ENCODE results near the gene GALNT1.

The GALNT1 gene

DNA sequence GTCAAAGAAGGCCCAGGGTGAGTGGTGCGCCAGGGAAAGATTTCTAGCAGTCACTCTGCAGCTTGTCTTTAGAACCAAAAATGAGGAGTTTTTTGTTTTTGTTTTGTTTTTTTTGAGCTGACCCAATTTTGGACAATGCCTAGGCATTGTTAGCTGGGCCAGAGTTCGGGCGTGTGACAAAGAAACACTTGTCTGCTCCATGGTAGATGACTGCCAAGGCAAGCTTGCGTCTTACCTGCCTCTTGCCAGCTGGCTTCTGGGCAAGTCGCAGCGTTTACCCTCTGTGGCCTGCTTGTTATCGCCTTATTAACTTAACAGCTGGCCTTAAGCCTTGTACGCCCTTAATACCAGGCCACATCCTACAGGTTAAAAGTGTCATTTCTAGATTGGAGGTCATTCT, 114.3 kb downstream of the GALNT1 start:
- TF ChIP-seq POU2F2 (IDR thresholded peaks at IDR 0.05; ENCODE audit: low read depth, low read length): no peak
- no peak for DNase-seq (ENCODE audit: insufficient read length, low spot score)
- FAIRE-seq: no peak

DNA sequence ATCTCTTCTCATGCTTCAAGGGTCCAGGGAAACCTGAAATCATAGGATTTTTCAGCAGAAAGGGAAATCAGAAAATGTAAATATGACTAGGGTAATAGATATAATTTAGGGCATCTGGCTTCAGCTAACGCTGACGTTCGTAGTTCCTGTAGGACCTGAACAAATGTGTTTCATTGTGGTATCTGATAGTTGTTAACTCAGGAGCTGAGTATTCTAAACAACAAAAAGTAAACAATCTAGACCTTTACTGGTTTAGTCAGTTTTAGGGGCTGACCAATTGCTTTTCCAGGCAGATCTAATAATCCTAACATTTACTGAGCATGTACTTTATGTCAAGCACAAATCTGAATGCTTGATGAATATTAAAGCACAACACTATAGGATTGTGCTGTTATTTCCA, 114.8 kb downstream of the GALNT1 start:
- TF ChIP-seq TAF1 (IDR thresholded peaks at IDR 0.05; ENCODE audit: low read depth, low read length): no peak
- TF ChIP-seq SPI1 (IDR thresholded peaks at IDR 0.05; ENCODE audit: low read depth, low read length): no peak
- no peak for TF ChIP-seq PAX5 (IDR thresholded peaks at IDR 0.05; ENCODE audit: insufficient read depth, low read length, severe bottlenecking)
- no peak for TF ChIP-seq POLR2A (IDR thresholded peaks at IDR 0.05; ENCODE audit: low read depth, low read length)
- no peak for TF ChIP-seq POLR2AphosphoS5 (IDR thresholded peaks at IDR 0.05; ENCODE audit: low read depth, low read length)
- no peak for TF ChIP-seq POU2F2 (IDR thresholded peaks at IDR 0.05; ENCODE audit: low read depth, low read length)

DNA sequence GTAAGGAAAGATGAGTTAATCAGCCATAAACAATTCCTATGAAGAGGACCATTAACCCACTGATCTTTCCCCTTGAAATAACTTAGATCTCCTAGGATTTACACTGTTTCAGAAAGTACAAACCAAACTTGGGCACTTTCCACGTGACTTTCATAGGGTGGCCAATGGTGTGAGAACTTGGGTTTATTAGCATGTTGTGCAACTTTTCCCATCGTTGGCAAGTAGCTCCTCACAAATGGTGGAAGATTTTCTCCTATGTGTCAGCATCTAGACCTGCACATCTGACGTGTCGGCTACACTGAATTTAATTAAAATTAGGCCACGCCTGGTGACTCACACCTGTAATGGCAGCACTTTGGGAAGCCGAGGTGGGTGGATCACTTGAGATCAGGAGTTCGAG, 116.3 kb downstream of the GALNT1 start:
- no peak for TF ChIP-seq POLR2A (IDR thresholded peaks at IDR 0.05; ENCODE audit: low read depth, low read length)
- TF ChIP-seq SPI1 (IDR thresholded peaks at IDR 0.05; ENCODE audit: low read depth, low read length): no peak
- TF ChIP-seq PAX5 (IDR thresholded peaks at IDR 0.05; ENCODE audit: insufficient read depth, low read length, severe bottlenecking): no peak
- TF ChIP-seq POU2F2 (IDR thresholded peaks at IDR 0.05; ENCODE audit: low read depth, low read length): no peak
- TF ChIP-seq TAF1 (IDR thresholded peaks at IDR 0.05; ENCODE audit: low read depth, low read length): no peak
- FAIRE-seq (no peak), DNase-seq (ENCODE audit: insufficient read length, low spot score) (no peak)

More for the DNA sequence above, 114.8 kb downstream of the GALNT1 start:
- FAIRE-seq (peak; percentile 13), DNase-seq (ENCODE audit: insufficient read length, low spot score) (no peak)

DNA sequence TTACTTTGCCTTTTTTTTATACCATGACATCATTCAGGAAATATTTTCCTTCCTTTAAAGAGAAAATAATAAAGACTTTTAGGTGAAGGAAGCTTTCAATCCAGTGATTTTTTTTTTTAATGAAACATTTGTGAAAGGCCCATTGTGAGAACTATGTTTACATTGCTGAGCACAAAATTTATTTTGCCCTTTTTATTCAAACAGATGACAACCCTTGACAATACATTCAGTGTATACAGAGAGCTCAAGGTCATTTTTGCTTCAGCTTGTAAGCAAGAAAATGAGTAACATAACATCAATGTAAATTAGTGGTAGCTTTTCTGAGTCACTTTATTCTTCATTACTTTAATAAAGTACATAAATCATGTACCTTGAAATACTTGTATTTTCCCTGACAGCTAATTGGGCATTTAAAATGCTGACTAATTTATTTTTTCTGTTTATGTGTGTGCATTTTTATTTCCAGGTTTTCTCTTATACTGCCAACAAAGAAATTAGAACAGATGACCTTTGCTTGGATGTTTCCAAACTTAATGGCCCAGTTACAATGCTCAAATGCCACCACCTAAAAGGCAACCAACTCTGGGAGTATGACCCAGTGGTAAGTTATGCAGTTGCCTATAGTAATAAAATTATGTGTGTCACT, 121.6 kb downstream of the GALNT1 start:
- no peak for FAIRE-seq
- TF ChIP-seq PAX5 (IDR thresholded peaks at IDR 0.05; ENCODE audit: insufficient read depth, low read length, severe bottlenecking) (no peak), POLR2A (IDR thresholded peaks at IDR 0.05; ENCODE audit: low read depth, low read length) (no peak), SPI1 (IDR thresholded peaks at IDR 0.05; ENCODE audit: low read depth, low read length) (no peak), POU2F2 (IDR thresholded peaks at IDR 0.05; ENCODE audit: low read depth, low read length) (no peak), POLR2AphosphoS5 (IDR thresholded peaks at IDR 0.05; ENCODE audit: low read depth, low read length) (no peak), TAF1 (IDR thresholded peaks at IDR 0.05; ENCODE audit: low read depth, low read length) (no peak)
- DNase-seq (ENCODE audit: insufficient read length, low spot score): no peak

DNA sequence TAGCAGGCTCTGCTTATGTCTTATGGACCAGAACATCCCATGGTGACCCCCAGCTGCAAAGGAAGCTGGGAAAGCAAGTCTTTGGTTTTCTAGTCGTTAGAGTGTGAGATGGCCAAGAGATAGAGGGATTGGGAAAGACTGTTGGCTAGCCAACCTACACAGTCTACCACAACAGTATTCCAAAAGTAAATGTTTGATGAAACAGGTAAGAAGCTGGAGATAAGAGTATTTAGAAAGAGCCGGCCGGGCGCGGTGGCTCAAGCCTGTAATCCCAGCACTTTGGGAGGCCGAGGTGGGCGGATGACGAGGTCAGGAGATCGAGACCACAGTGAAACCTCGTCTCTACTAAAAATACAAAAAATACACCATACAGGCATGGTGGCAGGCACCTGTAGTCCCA, 124.4 kb downstream of the GALNT1 start:
- no peak for FAIRE-seq
- DNase-seq (ENCODE audit: insufficient read length, low spot score): no peak
- no peak for TF ChIP-seq SPI1 (IDR thresholded peaks at IDR 0.05; ENCODE audit: low read depth, low read length)
- TF ChIP-seq POLR2AphosphoS5 (IDR thresholded peaks at IDR 0.05; ENCODE audit: low read depth, low read length): no peak
- no peak for TF ChIP-seq TAF1 (IDR thresholded peaks at IDR 0.05; ENCODE audit: low read depth, low read length)

DNA sequence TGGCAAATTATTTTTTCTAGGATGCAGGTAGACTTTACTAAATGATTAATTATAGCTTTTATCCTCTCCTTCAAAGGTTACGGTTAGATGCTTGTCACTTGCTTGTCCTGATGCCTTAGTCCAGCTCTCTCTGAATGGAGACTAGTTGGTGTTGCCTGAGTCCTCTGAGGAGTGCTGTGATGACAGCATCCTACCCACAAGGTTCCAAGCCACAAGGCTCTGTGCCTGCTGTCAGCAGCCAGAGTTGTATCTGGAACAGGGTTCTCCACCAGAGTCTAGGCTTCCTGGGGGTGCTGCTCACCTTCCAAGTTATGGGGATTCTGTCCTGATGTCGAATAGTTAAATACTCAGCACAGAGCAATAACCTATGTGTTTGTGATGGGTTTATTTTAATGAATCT, 125.7 kb downstream of the GALNT1 start:
- TF ChIP-seq POLR2A (IDR thresholded peaks at IDR 0.05; ENCODE audit: low read depth, low read length) (no peak), TAF1 (IDR thresholded peaks at IDR 0.05; ENCODE audit: low read depth, low read length) (no peak), SPI1 (IDR thresholded peaks at IDR 0.05; ENCODE audit: low read depth, low read length) (no peak)
- FAIRE-seq (no peak), DNase-seq (ENCODE audit: insufficient read length, low spot score) (no peak)

DNA sequence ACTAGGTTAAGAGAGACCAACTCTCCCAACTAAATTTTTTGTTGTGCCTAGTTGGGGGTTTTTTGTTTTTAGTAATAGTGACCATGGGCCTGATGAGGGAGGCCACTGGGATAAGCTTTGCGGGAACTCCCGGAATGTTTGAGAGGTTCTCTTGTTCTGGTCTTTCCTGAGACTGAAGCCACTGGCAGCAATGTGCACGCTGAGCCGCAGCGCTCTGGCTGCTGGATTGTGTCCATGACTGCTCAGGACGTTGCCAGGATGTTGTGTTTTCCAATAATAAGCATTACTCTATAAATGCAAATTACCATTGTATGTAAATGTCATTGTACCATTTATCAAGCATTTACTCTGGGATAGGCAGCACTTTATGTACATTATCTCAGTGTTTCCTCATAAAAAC, 126.1 kb downstream of the GALNT1 start:
- DNase-seq (ENCODE audit: insufficient read length, low spot score) (no peak), FAIRE-seq (no peak)
- TF ChIP-seq POLR2A (IDR thresholded peaks at IDR 0.05; ENCODE audit: low read depth, low read length): no peak
- TF ChIP-seq TAF1 (IDR thresholded peaks at IDR 0.05; ENCODE audit: low read depth, low read length): no peak
- TF ChIP-seq POLR2AphosphoS5 (IDR thresholded peaks at IDR 0.05; ENCODE audit: low read depth, low read length): no peak
- no peak for TF ChIP-seq PAX5 (IDR thresholded peaks at IDR 0.05; ENCODE audit: insufficient read depth, low read length, severe bottlenecking)

DNA sequence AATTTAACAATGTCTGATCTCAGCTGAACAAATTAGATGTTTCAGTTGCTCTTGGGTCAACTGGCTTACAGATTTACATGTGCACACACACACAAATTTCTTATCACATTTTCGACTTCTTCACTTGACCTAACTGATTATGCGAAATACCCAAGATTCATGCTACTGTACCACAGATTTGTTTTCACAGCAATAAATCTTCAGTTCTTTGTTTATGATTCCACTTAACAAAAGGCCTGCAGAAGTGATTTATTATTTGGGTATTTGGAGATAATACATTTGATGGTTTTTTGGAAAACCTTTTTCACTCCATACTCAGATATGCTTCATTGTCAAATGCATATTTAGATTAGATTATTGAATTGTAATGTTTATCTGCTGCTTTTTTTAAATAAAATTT, 129.0 kb downstream of the GALNT1 start:
- TF ChIP-seq POU2F2 (IDR thresholded peaks at IDR 0.05; ENCODE audit: low read depth, low read length): no peak
- no peak for TF ChIP-seq TAF1 (IDR thresholded peaks at IDR 0.05; ENCODE audit: low read depth, low read length)
- no peak for TF ChIP-seq POLR2A (IDR thresholded peaks at IDR 0.05; ENCODE audit: low read depth, low read length)
- no peak for TF ChIP-seq POLR2AphosphoS5 (IDR thresholded peaks at IDR 0.05; ENCODE audit: low read depth, low read length)
- TF ChIP-seq PAX5 (IDR thresholded peaks at IDR 0.05; ENCODE audit: insufficient read depth, low read length, severe bottlenecking): no peak
- TF ChIP-seq SPI1 (IDR thresholded peaks at IDR 0.05; ENCODE audit: low read depth, low read length): no peak
- DNase-seq (ENCODE audit: insufficient read length, low spot score) (no peak), FAIRE-seq (no peak)

DNA sequence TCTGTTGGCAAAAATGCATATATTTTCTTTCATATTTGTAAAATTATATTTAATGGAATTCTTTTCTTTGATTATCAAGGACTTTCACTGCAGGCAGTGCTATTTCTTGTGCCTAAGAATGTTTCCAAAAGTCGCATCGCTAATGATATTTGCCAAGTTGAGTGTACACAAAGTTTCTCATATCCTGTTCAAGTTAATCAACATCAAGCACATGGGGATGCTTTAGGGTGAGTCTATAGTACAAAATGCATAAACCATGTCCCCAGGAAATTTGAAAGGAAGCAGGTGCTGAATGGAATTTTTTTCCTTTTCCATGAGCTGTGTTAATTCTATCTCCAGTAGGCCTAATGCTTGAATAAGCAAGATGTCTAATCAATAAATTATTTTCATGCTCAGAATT, 129.7 kb downstream of the GALNT1 start:
- TF ChIP-seq SPI1 (IDR thresholded peaks at IDR 0.05; ENCODE audit: low read depth, low read length) (no peak), POU2F2 (IDR thresholded peaks at IDR 0.05; ENCODE audit: low read depth, low read length) (no peak), TAF1 (IDR thresholded peaks at IDR 0.05; ENCODE audit: low read depth, low read length) (no peak), POLR2AphosphoS5 (IDR thresholded peaks at IDR 0.05; ENCODE audit: low read depth, low read length) (no peak)
- no peak for FAIRE-seq
- DNase-seq (ENCODE audit: insufficient read length, low spot score): no peak

DNA sequence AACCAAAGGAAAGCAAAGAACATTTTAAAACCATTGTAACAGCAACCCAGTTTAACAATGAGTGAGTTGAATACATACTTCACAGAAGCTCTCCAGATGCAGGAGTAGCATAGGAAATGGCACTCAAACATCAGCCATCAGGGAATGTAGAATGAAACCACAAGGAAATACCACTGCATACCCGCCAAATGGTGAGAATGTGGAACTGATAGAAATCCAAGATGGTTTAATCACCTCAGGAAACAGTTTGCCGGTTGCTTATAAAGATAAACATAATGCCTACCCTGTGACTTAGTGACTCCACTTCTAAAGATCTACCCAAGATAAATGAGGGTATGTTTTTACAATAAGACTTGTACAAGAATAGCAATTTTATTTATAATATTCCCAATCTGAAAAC, 132.0 kb downstream of the GALNT1 start:
- no peak for TF ChIP-seq PAX5 (IDR thresholded peaks at IDR 0.05; ENCODE audit: insufficient read depth, low read length, severe bottlenecking)
- TF ChIP-seq POLR2A (IDR thresholded peaks at IDR 0.05; ENCODE audit: low read depth, low read length): no peak
- TF ChIP-seq POLR2AphosphoS5 (IDR thresholded peaks at IDR 0.05; ENCODE audit: low read depth, low read length): no peak
- FAIRE-seq (no peak), DNase-seq (ENCODE audit: insufficient read length, low spot score) (no peak)

DNA sequence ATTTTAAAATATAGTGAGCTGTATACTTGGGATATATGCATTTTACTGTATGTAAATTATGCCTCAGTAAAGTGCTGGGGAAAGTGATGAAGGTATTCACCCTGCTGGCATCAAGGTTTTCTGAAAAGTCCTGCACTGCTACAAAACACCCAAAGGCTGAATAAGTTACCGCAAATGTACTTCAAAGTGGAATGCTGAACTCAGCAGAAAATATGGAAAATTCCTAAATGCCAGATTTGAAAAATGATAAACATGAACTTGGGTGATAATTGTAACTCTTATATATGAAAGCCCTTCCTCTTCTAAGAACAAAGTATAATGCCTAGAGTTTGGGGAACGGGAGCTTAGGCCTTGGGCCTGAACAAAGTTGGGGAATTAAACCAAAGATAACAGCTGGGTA, 133.0 kb downstream of the GALNT1 start:
- TF ChIP-seq TAF1 (IDR thresholded peaks at IDR 0.05; ENCODE audit: low read depth, low read length): no peak
- no peak for TF ChIP-seq POU2F2 (IDR thresholded peaks at IDR 0.05; ENCODE audit: low read depth, low read length)
- TF ChIP-seq POLR2AphosphoS5 (IDR thresholded peaks at IDR 0.05; ENCODE audit: low read depth, low read length): no peak
- TF ChIP-seq POLR2A (IDR thresholded peaks at IDR 0.05; ENCODE audit: low read depth, low read length): no peak
- no peak for TF ChIP-seq PAX5 (IDR thresholded peaks at IDR 0.05; ENCODE audit: insufficient read depth, low read length, severe bottlenecking)
- TF ChIP-seq SPI1 (IDR thresholded peaks at IDR 0.05; ENCODE audit: low read depth, low read length): no peak

More for the DNA sequence above, 133.0 kb downstream of the GALNT1 start:
- DNase-seq (ENCODE audit: insufficient read length, low spot score) (no peak), FAIRE-seq (no peak)

All from GM12891 (cell line).